HepG2 (cell line): Measurements from ENCODE around the gene INTS7. TPM values are rescaled to one million over a fixed set of nuclear protein-coding genes. Genes with fewer than 3 reads are reported as not detected.
A peak's percentile ranks its signal among the peaks of the same experiment; 100 is the strongest.

Source experiments
- ATAC-seq: fragments of 200-7000 bp; cut with Tn5 transposase; 3 replicates; pipeline ENCODE4 v1.9.1; 2020; ENCODE audit warnings: mild to moderate bottlenecking, moderate library complexity
- BruUV-seq: library from RNA; stranded (reverse); fragments of 400-500 nt; replicated peaks from 2 replicates; lab custom pipeline; 2021; lab: Mats Ljungman, UMichigan
- CTCF ChIA-PET: fragments of 300-600 bp; formaldehyde crosslinking; extraction: SDS; loops from one replicate; lab custom pipeline; 2021; ENCODE audit warnings: low total read pairs, inconsistent platforms, low intra/inter-chr PET ratio; lab: Yijun Ruan, JAX
- POLR2A ChIA-PET: fragments of 350-600 bp; sonication (Branson Sonifier 250); formaldehyde crosslinking; loops from one replicate; lab custom pipeline; 2020; ENCODE audit warnings: antibody characterized with exemption, inconsistent platforms; lab: Yijun Ruan, JAX
- DNase-seq: peaks from one replicate; pipeline ENCODE4 v3.0.0-alpha.2; 2015; ENCODE audit warnings: low spot score
- FAIRE-seq: peaks from 3 replicates; lab custom pipeline; 2011; peaks lifted over from hg19 to GRCh38; lab: Jason Lieb, UNC
- H2AFZ ChIP-seq: one replicate; pipeline ENCODE4 v1.6.1; 2011; ENCODE audit warnings: low read length, inconsistent platforms
- H3K27ac ChIP-seq: fragments of 300-600 bp; 3 replicates; pipeline ENCODE4 v1.8.0; 2011; ENCODE audit warnings: mixed run types, mild to moderate bottlenecking, mixed read lengths, low read length, inconsistent platforms; ENCODE audit not compliant: insufficient read depth; ENCODE audit errors: extremely low read length
- H3K27me3 ChIP-seq, 2 experiments: fragments of 200-600 bp in 1 of 2; 2 replicates in 1 of 2; 3 replicates in 1 of 2; pipeline versions ENCODE4 v1.6.0 to v1.8.0; 2011; ENCODE audit warnings: low read length in 2 of 2, mild to moderate bottlenecking in 2 of 2, moderate library complexity in 2 of 2, inconsistent platforms in 1 of 2; ENCODE audit not compliant: insufficient read depth in 2 of 2, control insufficient read depth in 1 of 2
- H3K36me3 ChIP-seq, 2 experiments: fragments of 200-600 bp in 1 of 2; replicated peaks in 1 of 2; 2 replicates in 1 of 2; 3 replicates in 1 of 2; pipeline versions ENCODE4 v1.5.1 to v1.8.0; 2011; ENCODE audit warnings: low read length in 2 of 2, inconsistent platforms in 1 of 2; ENCODE audit not compliant: insufficient read depth in 2 of 2, control insufficient read depth in 1 of 2
- H3K4me1 ChIP-seq: 2 replicates; pipeline ENCODE4 v1.5.1; 2012; ENCODE audit warnings: low read length, inconsistent platforms; ENCODE audit not compliant: insufficient read depth
- H3K4me2 ChIP-seq: 2 replicates; pipeline ENCODE4 v1.6.0; 2011; ENCODE audit warnings: low read depth, low read length, inconsistent platforms
- H3K4me3 ChIP-seq, 3 experiments: fragments of 200-600 bp in 1 of 3; sonication (generic), shearing (Covaris generic) in 1 of 3; replicated peaks in 1 of 3; 2 replicates each; pipeline ENCODE4 v1.5.1; 2011 to 2016; ENCODE audit warnings: low read length in 3 of 3, inconsistent platforms in 2 of 3, low read depth in 2 of 3, mild to moderate bottlenecking in 2 of 3, control low read depth in 1 of 3, mixed read lengths in 1 of 3; ENCODE audit not compliant: insufficient read depth in 1 of 3
- H3K79me2 ChIP-seq: one replicate; pipeline ENCODE4 v1.6.1; 2011; ENCODE audit warnings: low read length, inconsistent platforms; ENCODE audit not compliant: insufficient read depth
- H3K9ac ChIP-seq: 2 replicates; pipeline ENCODE4 v1.6.0; 2011; ENCODE audit warnings: mild to moderate bottlenecking, low read depth, low read length, inconsistent platforms; ENCODE audit not compliant: insufficient read depth
- H3K9me3 ChIP-seq: 2 replicates; pipeline ENCODE4 v1.5.1; 2012; ENCODE audit warnings: mild to moderate bottlenecking, low read length
- H4K20me1 ChIP-seq: 2 replicates; pipeline ENCODE4 v1.6.0; 2011; ENCODE audit warnings: inconsistent platforms, mild to moderate bottlenecking, low read length, moderate library complexity; ENCODE audit not compliant: insufficient read depth
- AHR ChIP-seq: IDR thresholded peaks from 2 replicates; pipeline ENCODE4 v1.6.1; 2018; ENCODE audit warnings: missing genetic modification reagents, missing compliant biosample characterization
- DRAP1 ChIP-seq: IDR thresholded peaks from 2 replicates; pipeline ENCODE4 v1.6.1; 2016; ENCODE audit warnings: missing genetic modification reagents, missing compliant biosample characterization
- HOXA7 ChIP-seq: sonication (generic); formaldehyde crosslinking; IDR thresholded peaks from 2 replicates; pipeline ENCODE4 v1.8.1; 2022; ENCODE audit warnings: mild to moderate bottlenecking, missing genetic modification reagents, moderate library complexity
- PAF1 ChIP-seq: IDR thresholded peaks from 2 replicates; pipeline ENCODE4 v1.6.1; 2016; ENCODE audit warnings: missing genetic modification reagents, missing compliant biosample characterization
- PLRG1 ChIP-seq: fragments of 450-650 bp; conservative IDR thresholded peaks from 2 replicates; pipeline ENCODE4 v1.6.1; 2016
- RARA ChIP-seq: IDR thresholded peaks from 2 replicates; pipeline ENCODE4 v1.6.1; 2016; ENCODE audit warnings: missing genetic modification reagents, missing compliant biosample characterization
- SIX1 ChIP-seq: sonication (generic); formaldehyde crosslinking; IDR thresholded peaks from 2 replicates; pipeline ENCODE4 v1.4.0; 2020; ENCODE audit warnings: missing genetic modification reagents, borderline replicate concordance
- SMC3 ChIP-seq: IDR thresholded peaks from 2 replicates; pipeline ENCODE4 v1.6.1; 2011; ENCODE audit warnings: low read length, improper control_type of control experiment
- TEAD3 ChIP-seq: optimal IDR thresholded peaks from 2 replicates; pipeline ENCODE3; 2016; ENCODE audit warnings: borderline replicate concordance
- XBP1 ChIP-seq: sonication (generic); formaldehyde crosslinking; IDR thresholded peaks from 2 replicates; pipeline ENCODE4 v1.5.0; 2020; ENCODE audit warnings: missing genetic modification reagents
- ZNF331 ChIP-seq: sonication (generic); formaldehyde crosslinking; IDR thresholded peaks from 2 replicates; pipeline ENCODE4 v1.4.0; 2020; ENCODE audit warnings: missing genetic modification reagents
- ZNF441 ChIP-seq: sonication (generic); formaldehyde crosslinking; IDR thresholded peaks from 2 replicates; pipeline ENCODE4 v1.7.0; 2021; ENCODE audit warnings: missing genetic modification reagents, borderline replicate concordance
- ZNF510 ChIP-seq: sonication (generic); formaldehyde crosslinking; IDR thresholded peaks from 2 replicates; pipeline ENCODE4 v1.4.0; 2020; ENCODE audit warnings: low read depth, mild to moderate bottlenecking, missing genetic modification reagents
- ZNF552 ChIP-seq: sonication (generic); formaldehyde crosslinking; IDR thresholded peaks from 2 replicates; pipeline ENCODE4 v1.9.0; 2022; ENCODE audit warnings: missing genetic modification reagents, mild to moderate bottlenecking, borderline replicate concordance
- ZNF710 ChIP-seq: sonication (generic); formaldehyde crosslinking; IDR thresholded peaks from 2 replicates; pipeline ENCODE4 v1.5.0; 2020; ENCODE audit warnings: mild to moderate bottlenecking, missing genetic modification reagents, borderline replicate concordance
- WGBS: methylation state at CpG from one replicate; pipeline ENCODE4 v1.1.6; 2017; ENCODE audit warnings: low lambda C conversion rate; 5-methylcytosine and 5-hydroxymethylcytosine counted together
- in situ Hi-C: cut with HindIII; loops from 2 replicates; pipeline ENCODE4 v1.10.0; 2017; ENCODE audit warnings: low pct_unique_long_range_greater_than_20kb; ENCODE audit not compliant: extremely low pct_ligation_motif_present
- intact Hi-C: fragments of 100-400 bp; cut with micrococcal nuclease; formaldehyde crosslinking; loops from one replicate; pipeline ENCODE4 v1.10.0; 2022; ENCODE audit not compliant: unreplicated experiment
- polyA plus RNA-seq, 8 experiments: library from polyadenylated mRNA; depleted of rRNA in 3 of 8; stranded (reverse) in 7 of 8; unstranded in 1 of 8; fragments of >200 nt; fragmentation: Illumina TruSeq in 4 of 8; extraction: Trizol in 4 of 8; gene quantifications; 2 replicates each; pipeline versions ENCODE4 v1.2.1 to v1.2.3, GENCODE V29; 2011 to 2016; ENCODE audit warnings: low read depth in 4 of 8, missing spikeins in 1 of 8, mixed read lengths in 1 of 8; ENCODE audit not compliant: insufficient read depth in 1 of 8
- total RNA-seq, 5 experiments: library from RNA; depleted of rRNA; stranded (reverse); fragments of >200 nt; fragmentation: Illumina TruSeq; extraction: Trizol; gene quantifications; 2 replicates each; pipeline ENCODE4 v1.2.3, GENCODE V29; 2016; ENCODE audit warnings: low read depth in 1 of 5
- TF ChIP-seq, protein P1 (sequence below): sonication (generic); formaldehyde crosslinking; IDR thresholded peaks from 2 replicates; pipeline ENCODE4 v1.4.0; 2020; ENCODE audit warnings: mild to moderate bottlenecking, missing genetic modification reagents
- TF ChIP-seq, protein P2 (sequence below): sonication (generic); formaldehyde crosslinking; IDR thresholded peaks from 2 replicates; pipeline ENCODE4 v1.4.0; 2020; ENCODE audit warnings: missing genetic modification reagents, low read depth, mild to moderate bottlenecking, borderline replicate concordance

INTS7 gene
- total and polyA plus RNA-seq, 2 of the 13 experiments (the other 11 are each of a cell fraction or from before 2014, with no cell fraction given): 18.3 to 22.4 TPM

GRCh38 chr1:212034516-212035122, 738 bp downstream of the INTS7 start (continued):
- no peak for TF ChIP-seq XBP1 (CRISPR knock-in tag)
- TF ChIP-seq SMC3: peak; percentile 89; the same call in 1 of the 2 replicates
- TF ChIP-seq, protein P1, sequence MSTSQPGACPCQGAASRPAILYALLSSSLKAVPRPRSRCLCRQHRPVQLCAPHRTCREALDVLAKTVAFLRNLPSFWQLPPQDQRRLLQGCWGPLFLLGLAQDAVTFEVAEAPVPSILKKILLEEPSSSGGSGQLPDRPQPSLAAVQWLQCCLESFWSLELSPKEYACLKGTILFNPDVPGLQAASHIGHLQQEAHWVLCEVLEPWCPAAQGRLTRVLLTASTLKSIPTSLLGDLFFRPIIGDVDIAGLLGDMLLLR (CRISPR knock-in tag): no peak
- no peak for TF ChIP-seq HOXA7 (CRISPR knock-in tag)
- TF ChIP-seq ZNF510 (CRISPR knock-in tag): no peak
- TF ChIP-seq, protein P2, sequence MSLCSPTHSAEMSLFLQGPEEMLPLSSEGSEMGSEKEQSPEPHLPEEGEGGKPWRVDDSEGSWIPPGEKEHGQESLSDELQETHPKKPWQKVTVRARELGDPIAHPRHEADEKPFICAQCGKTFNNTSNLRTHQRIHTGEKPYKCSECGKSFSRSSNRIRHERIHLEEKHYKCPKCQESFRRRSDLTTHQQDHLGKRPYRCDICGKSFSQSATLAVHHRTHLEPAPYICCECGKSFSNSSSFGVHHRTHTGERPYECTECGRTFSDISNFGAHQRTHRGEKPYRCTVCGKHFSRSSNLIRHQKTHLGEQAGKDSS (CRISPR knock-in tag): no peak
- no peak for TF ChIP-seq AHR (CRISPR knock-in tag)
- no peak for TF ChIP-seq ZNF552 (CRISPR knock-in tag)

DNA sequence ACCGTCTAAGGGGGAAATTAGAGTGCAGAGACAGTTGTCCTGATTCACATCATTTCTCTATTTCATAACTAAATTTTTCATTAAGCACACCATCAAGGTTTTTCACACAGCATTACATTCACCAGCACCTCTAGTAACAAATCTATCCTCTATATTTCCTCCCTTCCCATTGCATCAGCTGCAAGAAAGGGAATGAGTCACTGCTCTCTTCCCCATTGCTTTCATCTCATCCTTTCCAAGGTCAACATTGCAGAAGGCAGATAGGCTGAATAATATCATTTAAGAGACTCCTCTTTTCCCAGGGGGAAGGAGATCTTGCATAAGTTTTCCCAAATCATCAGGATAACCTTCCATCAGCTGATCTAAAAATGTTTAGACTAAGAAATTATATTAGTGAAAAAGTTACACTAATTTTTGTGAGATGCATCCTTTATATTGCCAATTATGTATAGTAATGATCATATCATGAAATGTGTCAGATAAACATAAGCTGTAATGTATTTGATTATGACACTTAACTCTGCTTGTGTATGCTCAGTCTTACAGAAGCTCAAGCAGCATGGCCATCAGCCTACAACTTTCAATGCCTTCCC, 4.3 kb downstream of the INTS7 start:
- no peak for ATAC-seq
- H3K4me1 ChIP-seq: peaks cover 78% of the 10 kb centered on the region
- POLR2A ChIA-PET: no interaction called here
- TF ChIP-seq PLRG1: no peak
- TF ChIP-seq DRAP1 (CRISPR knock-in tag): peak; percentile 36; the same call in 1 of the 2 replicates
- no peak for TF ChIP-seq ZNF441 (CRISPR knock-in tag)
- peak; percentile 88 for TF ChIP-seq ZNF710
- peak; percentile 10; the same call in 1 of the 2 replicates for TF ChIP-seq RARA (CRISPR knock-in tag)
- no peak for TF ChIP-seq PAF1
- TF ChIP-seq SIX1 (CRISPR knock-in tag): no peak
- TF ChIP-seq TEAD3: no peak
- TF ChIP-seq ZNF331: peak; percentile 67; the same call in 1 of the 2 replicates

More for the DNA sequence above, 4.3 kb downstream of the INTS7 start:
- H3K27ac ChIP-seq: peak overlapping the region; percentile 39
- BruUV-seq: no TSS peak
- intact Hi-C loops: no loop called here
- CTCF ChIA-PET: no interaction called here
- FAIRE-seq (peak; percentile 70), DNase-seq (peak; percentile 83)
- H3K36me3 ChIP-seq: 0 out of 5 replicates have a peak, but pooled peaks cover 0 to 1% of the 10 kb centered on the region in 2 experiments
- peak overlapping the region; percentile 54 for H3K4me2 ChIP-seq
- H4K20me1 ChIP-seq: peaks cover 3% of the 10 kb centered on the region; the same call in 1 of the 2 replicates
- H3K79me2 ChIP-seq: peaks cover 85% of the 10 kb centered on the region
- no peaks in the 10 kb centered on the region; a peak in 1 of 5 replicates for H3K27me3 ChIP-seq
- no peak overlapping the region for H2AFZ ChIP-seq
- WGBS: 96% methylated on average over 1 of the region's 1 CpG
- no peak overlapping the region for H3K9ac ChIP-seq
- in situ Hi-C loops: no loop called here
- no peak overlapping the region; a peak in 1 of 6 replicates for H3K4me3 ChIP-seq
- no peaks in the 10 kb centered on the region for H3K9me3 ChIP-seq
